HepG2 (cell line): Measurements from ENCODE around the gene GNG7. TPM values are rescaled to one million over a fixed set of nuclear protein-coding genes. Genes with fewer than 3 reads are reported as not detected.

ENCODE experiments used
- ATAC-seq: fragments of 200-7000 bp; cut with Tn5 transposase; 3 replicates; pipeline ENCODE4 v1.9.1; 2020; ENCODE audit warnings: mild to moderate bottlenecking, moderate library complexity
- BruUV-seq: library from RNA; stranded (reverse); fragments of 400-500 nt; replicated peaks from 2 replicates; lab custom pipeline; 2021; lab: Mats Ljungman, UMichigan
- CTCF ChIA-PET: fragments of 300-600 bp; formaldehyde crosslinking; extraction: SDS; loops from one replicate; lab custom pipeline; 2021; ENCODE audit warnings: low total read pairs, inconsistent platforms, low intra/inter-chr PET ratio; lab: Yijun Ruan, JAX
- POLR2A ChIA-PET: fragments of 350-600 bp; sonication (Branson Sonifier 250); formaldehyde crosslinking; loops from one replicate; lab custom pipeline; 2020; ENCODE audit warnings: antibody characterized with exemption, inconsistent platforms; lab: Yijun Ruan, JAX
- DNase-seq: peaks from one replicate; pipeline ENCODE4 v3.0.0-alpha.2; 2015; ENCODE audit warnings: low spot score
- FAIRE-seq: peaks from 3 replicates; lab custom pipeline; 2011; peaks lifted over from hg19 to GRCh38; lab: Jason Lieb, UNC
- H2AFZ ChIP-seq: one replicate; pipeline ENCODE4 v1.6.1; 2011; ENCODE audit warnings: low read length, inconsistent platforms
- H3K27ac ChIP-seq: fragments of 300-600 bp; 3 replicates; pipeline ENCODE4 v1.8.0; 2011; ENCODE audit warnings: mixed run types, mild to moderate bottlenecking, mixed read lengths, low read length, inconsistent platforms; ENCODE audit not compliant: insufficient read depth; ENCODE audit errors: extremely low read length
- H3K27me3 ChIP-seq, 2 experiments: fragments of 200-600 bp in 1 of 2; 2 replicates in 1 of 2; 3 replicates in 1 of 2; pipeline versions ENCODE4 v1.6.0 to v1.8.0; 2011; ENCODE audit warnings: low read length in 2 of 2, mild to moderate bottlenecking in 2 of 2, moderate library complexity in 2 of 2, inconsistent platforms in 1 of 2; ENCODE audit not compliant: insufficient read depth in 2 of 2, control insufficient read depth in 1 of 2
- H3K36me3 ChIP-seq, 2 experiments: fragments of 200-600 bp in 1 of 2; replicated peaks in 1 of 2; 2 replicates in 1 of 2; 3 replicates in 1 of 2; pipeline versions ENCODE4 v1.5.1 to v1.8.0; 2011; ENCODE audit warnings: low read length in 2 of 2, inconsistent platforms in 1 of 2; ENCODE audit not compliant: insufficient read depth in 2 of 2, control insufficient read depth in 1 of 2
- H3K4me1 ChIP-seq: 2 replicates; pipeline ENCODE4 v1.5.1; 2012; ENCODE audit warnings: low read length, inconsistent platforms; ENCODE audit not compliant: insufficient read depth
- H3K4me2 ChIP-seq: 2 replicates; pipeline ENCODE4 v1.6.0; 2011; ENCODE audit warnings: low read depth, low read length, inconsistent platforms
- H3K4me3 ChIP-seq, 3 experiments: fragments of 200-600 bp in 1 of 3; sonication (generic), shearing (Covaris generic) in 1 of 3; replicated peaks in 1 of 3; 2 replicates each; pipeline ENCODE4 v1.5.1; 2011 to 2016; ENCODE audit warnings: low read length in 3 of 3, inconsistent platforms in 2 of 3, low read depth in 2 of 3, mild to moderate bottlenecking in 2 of 3, control low read depth in 1 of 3, mixed read lengths in 1 of 3; ENCODE audit not compliant: insufficient read depth in 1 of 3
- H3K79me2 ChIP-seq: one replicate; pipeline ENCODE4 v1.6.1; 2011; ENCODE audit warnings: low read length, inconsistent platforms; ENCODE audit not compliant: insufficient read depth
- H3K9ac ChIP-seq: 2 replicates; pipeline ENCODE4 v1.6.0; 2011; ENCODE audit warnings: mild to moderate bottlenecking, low read depth, low read length, inconsistent platforms; ENCODE audit not compliant: insufficient read depth
- H3K9me3 ChIP-seq: 2 replicates; pipeline ENCODE4 v1.5.1; 2012; ENCODE audit warnings: mild to moderate bottlenecking, low read length
- H4K20me1 ChIP-seq: 2 replicates; pipeline ENCODE4 v1.6.0; 2011; ENCODE audit warnings: inconsistent platforms, mild to moderate bottlenecking, low read length, moderate library complexity; ENCODE audit not compliant: insufficient read depth
- DPF2 ChIP-seq: sonication (generic); formaldehyde crosslinking; IDR thresholded peaks from 2 replicates; pipeline ENCODE4 v1.4.0; 2020; ENCODE audit warnings: mild to moderate bottlenecking, low read depth, missing genetic modification reagents, borderline replicate concordance
- SOX13 ChIP-seq, 3 experiments: fragments of 450-650 bp in 1 of 3; sonication (generic) in 1 of 3; formaldehyde crosslinking in 1 of 3; IDR thresholded peaks in 2 of 3; conservative IDR thresholded peaks in 1 of 3; 2 replicates each; pipeline versions ENCODE4 v1.5.0 to v1.6.1; 2016 to 2020; ENCODE audit warnings: antibody characterized with exemption in 1 of 3, mild to moderate bottlenecking in 1 of 3, missing compliant biosample characterization in 1 of 3, missing genetic modification reagents in 1 of 3, moderate library complexity in 1 of 3
- ZBTB2 ChIP-seq: sonication (generic); formaldehyde crosslinking; IDR thresholded peaks from 2 replicates; pipeline ENCODE4 v1.8.0; 2022; ENCODE audit warnings: low read depth, missing genetic modification reagents
- ZNF121 ChIP-seq: sonication (generic); formaldehyde crosslinking; IDR thresholded peaks from 2 replicates; pipeline ENCODE4 v1.5.0; 2020; ENCODE audit warnings: mild to moderate bottlenecking, missing genetic modification reagents
- ZNF607 ChIP-seq: sonication (generic); formaldehyde crosslinking; IDR thresholded peaks from 2 replicates; pipeline ENCODE4 v1.5.1; 2020; ENCODE audit warnings: missing genetic modification reagents, mild to moderate bottlenecking, borderline replicate concordance
- ZNF629 ChIP-seq: sonication (generic); formaldehyde crosslinking; conservative IDR thresholded peaks from 2 replicates; pipeline ENCODE4 v1.5.0; 2020; ENCODE audit warnings: missing genetic modification reagents
- WGBS: methylation state at CpG from one replicate; pipeline ENCODE4 v1.1.6; 2017; ENCODE audit warnings: low lambda C conversion rate; 5-methylcytosine and 5-hydroxymethylcytosine counted together
- in situ Hi-C: cut with HindIII; loops from 2 replicates; pipeline ENCODE4 v1.10.0; 2017; ENCODE audit warnings: low pct_unique_long_range_greater_than_20kb; ENCODE audit not compliant: extremely low pct_ligation_motif_present
- intact Hi-C: fragments of 100-400 bp; cut with micrococcal nuclease; formaldehyde crosslinking; loops from one replicate; pipeline ENCODE4 v1.10.0; 2022; ENCODE audit not compliant: unreplicated experiment
- polyA plus RNA-seq, 8 experiments: library from polyadenylated mRNA; depleted of rRNA in 3 of 8; stranded (reverse) in 7 of 8; unstranded in 1 of 8; fragments of >200 nt; fragmentation: Illumina TruSeq in 4 of 8; extraction: Trizol in 4 of 8; gene quantifications; 2 replicates each; pipeline versions ENCODE4 v1.2.1 to v1.2.3, GENCODE V29; 2011 to 2016; ENCODE audit warnings: low read depth in 4 of 8, missing spikeins in 1 of 8, mixed read lengths in 1 of 8; ENCODE audit not compliant: insufficient read depth in 1 of 8
- total RNA-seq, 5 experiments: library from RNA; depleted of rRNA; stranded (reverse); fragments of >200 nt; fragmentation: Illumina TruSeq; extraction: Trizol; gene quantifications; 2 replicates each; pipeline ENCODE4 v1.2.3, GENCODE V29; 2016; ENCODE audit warnings: low read depth in 1 of 5

The GNG7 gene
- total and polyA plus RNA-seq, 2 of the 13 experiments (the other 11 are each of a cell fraction or from before 2014, with no cell fraction given) = 1.4 to 3.3 TPM

DNA sequence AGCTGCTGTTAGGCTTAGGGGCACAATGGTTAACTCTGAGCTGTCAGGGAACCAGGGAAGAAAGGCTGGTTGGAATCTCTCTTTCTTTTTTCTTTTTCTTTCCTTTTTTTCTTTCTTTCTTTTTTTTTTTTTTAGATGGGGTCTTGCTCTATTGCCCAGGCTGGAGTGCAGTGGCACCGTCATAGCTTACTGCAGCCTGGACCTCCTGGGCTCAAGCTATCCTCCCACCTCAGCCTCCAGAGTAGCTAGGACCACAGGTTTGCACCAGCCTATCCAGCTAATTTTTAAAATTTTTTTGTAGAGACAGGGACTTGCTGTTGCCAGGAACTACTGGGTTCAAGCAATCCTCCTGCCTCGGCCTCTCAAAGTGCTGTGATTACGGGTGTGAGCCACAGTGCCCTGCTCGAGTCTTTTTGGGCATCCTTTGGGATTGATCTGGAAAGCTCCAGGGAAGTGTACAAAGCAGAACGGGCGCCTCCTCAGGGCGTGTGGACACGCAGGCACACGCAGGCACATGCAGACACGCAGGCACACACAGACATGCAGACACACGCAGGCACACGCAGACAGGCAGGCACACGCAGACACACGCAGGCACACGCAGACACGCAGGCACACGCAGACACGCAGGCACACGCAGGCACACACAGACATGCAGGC is 127.4 kb downstream of the GNG7 start:
- POLR2A ChIA-PET = no interaction called here

More for the DNA sequence above, 127.4 kb downstream of the GNG7 start:
- 93% methylated on average over 19 of the region's 19 CpGs for WGBS
- DNase-seq = no peak
- Histone ChIP-seq H3K79me2 (no peaks in the 10 kb centered on the region), H3K9me3 (no peaks in the 10 kb centered on the region), H3K9ac (no peak overlapping the region), H3K4me3 (no peak overlapping the region), H3K4me2 (no peak overlapping the region), H4K20me1 (no peaks in the 10 kb centered on the region), H3K27me3 (no peaks in the 10 kb centered on the region), H3K4me1 (peaks cover 46% of the 10 kb centered on the region), H2AFZ (no peak overlapping the region), H3K36me3 (no peaks in the 10 kb centered on the region; a peak in 1 of 5 replicates), H3K27ac (peak overlapping the region; percentile 91)
- CTCF ChIA-PET = no interaction called here
- ATAC-seq = no peak
- in situ Hi-C loops = no loop called here
- BruUV-seq = no TSS peak
- TF ChIP-seq ZBTB2 (CRISPR knock-in tag) (0 out of 2 replicates have a peak, but pooled peaks have one; percentile 20), DPF2 (CRISPR knock-in tag) (peak; percentile 14; the same call in 1 of the 2 replicates), ZNF607 (no peak), ZNF629 (CRISPR knock-in tag) (0 out of 2 replicates have a peak, but pooled peaks have one; percentile 1), SOX13 (IDR thresholded peaks at IDR 0.05) (no peak), SOX13 (CRISPR knock-in tag; conservative IDR thresholded peaks at IDR 0.05 in 1 of 2, IDR thresholded peaks at IDR 0.05 in 1 of 2) (no peak), ZNF121 (CRISPR knock-in tag) (peak; percentile 77; the same call in 1 of the 2 replicates)
- no peak for FAIRE-seq
- intact Hi-C loops = loop anchor here (5.0 kb wide), 1 partner anchor 48 kb away; no protein-coding TSS in a partner anchor
